Endothelial cell (in vitro differentiated cells): ENCODE data around the gene GPR33. TPM values are rescaled to one million over a fixed set of nuclear protein-coding genes. Genes with fewer than 3 reads are reported as not detected.
A peak's percentile ranks its signal among the peaks of the same experiment; 100 is the strongest.

ENCODE experiments used
- DNase-seq: peaks from one replicate; pipeline ENCODE4 v3.0.0; 2021; ENCODE audit warnings: low spot score
- H3K27ac Mint-ChIP-seq: one replicate; pipeline ENCODE4 v1.8.0; 2021; ENCODE audit warnings: mixed read lengths, inconsistent platforms; ENCODE audit not compliant: unreplicated experiment
- H3K27me3 Mint-ChIP-seq: one replicate; pipeline ENCODE4 v1.8.0; 2021; ENCODE audit warnings: mild to moderate bottlenecking, moderate library complexity, mixed read lengths, inconsistent platforms; ENCODE audit not compliant: unreplicated experiment
- H3K36me3 Mint-ChIP-seq: one replicate; pipeline ENCODE4 v1.8.0; 2021; ENCODE audit warnings: mild to moderate bottlenecking, low read depth, mixed read lengths, inconsistent platforms; ENCODE audit not compliant: unreplicated experiment
- H3K4me1 Mint-ChIP-seq: one replicate; pipeline ENCODE4 v1.8.0; 2021; ENCODE audit warnings: mild to moderate bottlenecking, mixed read lengths, inconsistent platforms; ENCODE audit not compliant: unreplicated experiment
- H3K4me3 Mint-ChIP-seq: one replicate; pipeline ENCODE4 v1.8.0; 2021; ENCODE audit warnings: mild to moderate bottlenecking, mixed read lengths, inconsistent platforms; ENCODE audit not compliant: unreplicated experiment
- H3K9me3 Mint-ChIP-seq: one replicate; pipeline ENCODE4 v1.8.0; 2021; ENCODE audit warnings: mixed read lengths, inconsistent platforms; ENCODE audit not compliant: unreplicated experiment
- CTCF ChIP-seq: fragments of 200-600 bp; sonication (generic); IDR thresholded peaks from one replicate; pipeline ENCODE4 v1.5.0; 2021; ENCODE audit warnings: antibody characterized with exemption; ENCODE audit not compliant: unreplicated experiment
- total RNA-seq: library from RNA; stranded (reverse); fragmentation: NEBNext Ultra II Directional; extraction: Animal tissue kit (Norgen Biotek cat#: 25700); gene quantifications from one replicate; pipeline ENCODE4 v1.2.1, GENCODE V29; 2021; ENCODE audit not compliant: unreplicated experiment

The GPR33 gene
- total RNA-seq, 1 donor from 2014 or later, result not detected

- H3K36me3 Mint-ChIP-seq, result no peaks in the 10 kb centered on the region
- peaks cover 10% of the 10 kb centered on the region for H3K4me1 Mint-ChIP-seq
- H3K27ac Mint-ChIP-seq, result peak within 1 kb of the TSS; percentile 86
- peak within 1 kb of the TSS; percentile 94 for H3K4me3 Mint-ChIP-seq
- DNase-seq, result peak; percentile 92
- H3K27me3 Mint-ChIP-seq, result no peaks in the 10 kb centered on the region
- H3K9me3 Mint-ChIP-seq, result no peaks in the 10 kb centered on the region
- no peak for TF ChIP-seq CTCF
These were observed 30.8 kb downstream of the GPR33 start, which contains the start of gene DTD2 for GRCh38 chr14:31456841-31457664. DTD2 (minus strand) TSS chr14:31457506; CDS start chr14:31457393, 113 bp downstream.

GRCh38 chr14:31449971-31450610 lies 37.7 kb downstream of the GPR33 start:
- DNase-seq, result no peak
- H3K4me3 Mint-ChIP-seq, result no peak overlapping the region
- no peak overlapping the region for H3K27ac Mint-ChIP-seq
- H3K36me3 Mint-ChIP-seq, result peaks cover 3% of the 10 kb centered on the region
- no peaks in the 10 kb centered on the region for H3K4me1 Mint-ChIP-seq
- no peaks in the 10 kb centered on the region for H3K27me3 Mint-ChIP-seq
- TF ChIP-seq CTCF, result peak; percentile 67
- H3K9me3 Mint-ChIP-seq, result no peaks in the 10 kb centered on the region

GRCh38 chr14:31449136-31449535 lies 38.7 kb downstream of the GPR33 start:
- no peaks in the 10 kb centered on the region for H3K4me1 Mint-ChIP-seq
- H3K9me3 Mint-ChIP-seq, result no peaks in the 10 kb centered on the region
- H3K27ac Mint-ChIP-seq, result no peak overlapping the region
- H3K27me3 Mint-ChIP-seq, result no peaks in the 10 kb centered on the region
- peaks cover 3% of the 10 kb centered on the region for H3K36me3 Mint-ChIP-seq
- no peak for TF ChIP-seq CTCF
- DNase-seq, result no peak
- H3K4me3 Mint-ChIP-seq, result no peak overlapping the region

- Mint-ChIP-seq H3K27ac (no peak overlapping the region), H3K4me1 (no peaks in the 10 kb centered on the region), H3K36me3 (no peaks in the 10 kb centered on the region), H3K4me3 (no peak overlapping the region), H3K9me3 (no peaks in the 10 kb centered on the region), H3K27me3 (no peaks in the 10 kb centered on the region)
- DNase-seq, result no peak
- TF ChIP-seq CTCF, result no peak
These were observed 42.1 kb downstream of the GPR33 start for GRCh38 chr14:31445703-31446102.

GRCh38 chr14:31442284-31442683 lies 45.6 kb downstream of the GPR33 start:
- Mint-ChIP-seq H3K4me1 (no peaks in the 10 kb centered on the region), H3K9me3 (peaks cover 4% of the 10 kb centered on the region), H3K4me3 (no peak overlapping the region), H3K36me3 (no peaks in the 10 kb centered on the region), H3K27me3 (no peaks in the 10 kb centered on the region), H3K27ac (no peak overlapping the region)
- no peak for TF ChIP-seq CTCF
- no peak for DNase-seq
